Measurements from ENCODE around the gene HHATL.

DNA sequence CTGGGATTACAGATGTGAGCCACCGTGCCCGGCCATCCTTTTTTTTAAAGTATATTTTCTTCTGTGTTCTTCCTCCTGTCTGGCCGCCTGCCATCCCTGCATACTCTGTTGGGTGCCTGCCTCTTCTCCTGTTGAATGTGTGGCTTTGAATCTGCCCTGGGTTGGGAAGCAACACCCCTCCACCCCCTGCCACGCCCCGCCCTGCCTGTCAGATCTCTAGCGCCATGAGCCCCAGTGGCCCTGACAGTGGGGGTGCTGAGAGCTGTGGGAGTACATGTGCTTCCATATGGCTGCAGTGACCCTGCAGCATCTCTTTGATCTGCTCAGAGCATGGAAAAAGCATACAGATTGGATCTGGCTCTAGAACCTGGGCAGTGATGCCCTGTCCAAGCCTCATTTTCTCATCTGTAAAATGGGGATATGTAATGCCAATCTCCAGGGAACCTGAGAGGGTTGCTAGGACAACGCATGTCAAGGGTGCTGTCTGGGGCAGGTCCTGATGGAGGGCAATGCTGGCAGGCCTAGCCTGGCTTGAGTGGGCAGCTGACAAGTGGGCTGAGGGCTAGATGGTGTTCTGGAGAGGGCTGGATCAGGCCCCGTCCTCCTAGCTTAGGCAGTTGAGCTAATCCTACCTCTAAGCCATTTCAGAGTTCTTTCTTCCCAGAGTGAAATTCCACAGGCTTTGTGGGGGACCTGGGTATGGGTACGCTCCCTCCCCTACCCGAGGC is 46.6 kb upstream of the HHATL start:
- TF ChIP-seq, protein P1, sequence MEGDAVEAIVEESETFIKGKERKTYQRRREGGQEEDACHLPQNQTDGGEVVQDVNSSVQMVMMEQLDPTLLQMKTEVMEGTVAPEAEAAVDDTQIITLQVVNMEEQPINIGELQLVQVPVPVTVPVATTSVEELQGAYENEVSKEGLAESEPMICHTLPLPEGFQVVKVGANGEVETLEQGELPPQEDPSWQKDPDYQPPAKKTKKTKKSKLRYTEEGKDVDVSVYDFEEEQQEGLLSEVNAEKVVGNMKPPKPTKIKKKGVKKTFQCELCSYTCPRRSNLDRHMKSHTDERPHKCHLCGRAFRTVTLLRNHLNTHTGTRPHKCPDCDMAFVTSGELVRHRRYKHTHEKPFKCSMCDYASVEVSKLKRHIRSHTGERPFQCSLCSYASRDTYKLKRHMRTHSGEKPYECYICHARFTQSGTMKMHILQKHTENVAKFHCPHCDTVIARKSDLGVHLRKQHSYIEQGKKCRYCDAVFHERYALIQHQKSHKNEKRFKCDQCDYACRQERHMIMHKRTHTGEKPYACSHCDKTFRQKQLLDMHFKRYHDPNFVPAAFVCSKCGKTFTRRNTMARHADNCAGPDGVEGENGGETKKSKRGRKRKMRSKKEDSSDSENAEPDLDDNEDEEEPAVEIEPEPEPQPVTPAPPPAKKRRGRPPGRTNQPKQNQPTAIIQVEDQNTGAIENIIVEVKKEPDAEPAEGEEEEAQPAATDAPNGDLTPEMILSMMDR (IDR thresholded peaks at IDR 0.05; ENCODE audit: low read length), result no peak
- TF ChIP-seq EZH2phosphoT487 (IDR thresholded peaks at IDR 0.05; ENCODE audit: low read length) (no peak), EZH2 (optimal IDR thresholded peaks at IDR 0.05; ENCODE audit: low read depth, low read length) (no peak)
